ENCODE measurements around the gene GTF2F2.

DNA sequence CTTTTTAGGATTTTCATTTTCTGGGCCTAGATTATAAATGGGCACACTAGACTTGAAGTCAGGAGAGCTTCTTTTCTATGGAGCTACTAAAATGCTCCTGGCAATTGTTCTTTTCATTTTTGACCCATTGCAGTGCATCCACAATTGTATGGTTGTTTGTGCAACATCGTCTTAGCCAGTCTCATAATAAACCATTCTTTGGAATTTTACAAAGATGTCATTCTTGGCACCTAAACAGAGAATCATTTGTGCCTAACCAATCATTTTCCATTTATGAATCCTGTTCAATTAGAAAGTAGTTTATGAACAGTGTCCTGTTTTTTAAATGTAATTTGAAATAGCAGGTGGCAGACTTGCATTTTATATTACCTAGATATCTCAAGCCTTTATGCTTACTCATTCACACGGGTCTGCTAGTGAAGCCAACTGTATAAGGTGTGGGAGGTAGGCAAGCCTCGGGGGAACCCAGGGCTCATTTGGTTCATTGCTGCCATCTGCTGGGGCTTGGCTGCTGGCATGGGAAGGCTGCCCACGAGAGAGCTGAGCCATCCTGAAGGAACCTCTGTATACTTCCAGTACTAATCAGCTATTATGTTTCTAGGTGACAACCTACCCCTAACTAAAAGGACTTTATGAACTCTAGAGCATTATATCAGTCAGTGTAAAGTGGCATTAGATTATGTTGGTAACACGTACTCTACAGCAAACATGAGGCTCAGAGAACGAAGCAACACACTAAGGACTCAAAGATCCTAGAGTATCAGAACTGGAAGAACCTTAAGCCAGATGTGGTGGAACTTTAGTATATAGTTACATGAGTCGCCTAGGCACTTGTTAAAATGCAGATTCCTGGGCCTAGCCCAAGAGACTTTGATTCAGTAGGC is 160.7 kb downstream of the GTF2F2 start:
- no peak for TF ChIP-seq ARNT (IDR thresholded peaks at IDR 0.05)
- TF ChIP-seq FOXM1 (IDR thresholded peaks at IDR 0.05; ENCODE audit: borderline replicate concordance), result no peak
- TF ChIP-seq SP1 (IDR thresholded peaks at IDR 0.05), result no peak
- no peak for TF ChIP-seq FOXA1 (IDR thresholded peaks at IDR 0.05)
- TF ChIP-seq SUZ12 (IDR thresholded peaks at IDR 0.05), result no peak
- TF ChIP-seq LEF1 (IDR thresholded peaks at IDR 0.05; ENCODE audit: borderline replicate concordance), result no peak
- no peak for TF ChIP-seq NFRKB (IDR thresholded peaks at IDR 0.05)
- no peak for TF ChIP-seq ZNF384 (IDR thresholded peaks at IDR 0.05)
- TF ChIP-seq, protein P1, sequence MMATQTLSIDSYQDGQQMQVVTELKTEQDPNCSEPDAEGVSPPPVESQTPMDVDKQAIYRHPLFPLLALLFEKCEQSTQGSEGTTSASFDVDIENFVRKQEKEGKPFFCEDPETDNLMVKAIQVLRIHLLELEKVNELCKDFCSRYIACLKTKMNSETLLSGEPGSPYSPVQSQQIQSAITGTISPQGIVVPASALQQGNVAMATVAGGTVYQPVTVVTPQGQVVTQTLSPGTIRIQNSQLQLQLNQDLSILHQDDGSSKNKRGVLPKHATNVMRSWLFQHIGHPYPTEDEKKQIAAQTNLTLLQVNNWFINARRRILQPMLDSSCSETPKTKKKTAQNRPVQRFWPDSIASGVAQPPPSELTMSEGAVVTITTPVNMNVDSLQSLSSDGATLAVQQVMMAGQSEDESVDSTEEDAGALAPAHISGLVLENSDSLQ (IDR thresholded peaks at IDR 0.05), result no peak
- no peak for TF ChIP-seq L3MBTL2 (conservative IDR thresholded peaks at IDR 0.05)
- no peak for TF ChIP-seq TARDBP (IDR thresholded peaks at IDR 0.05)
- TF ChIP-seq BHLHE40 (IDR thresholded peaks at IDR 0.05; ENCODE audit: borderline replicate concordance), result no peak
- TF ChIP-seq CTBP1 (IDR thresholded peaks at IDR 0.05; ENCODE audit: borderline replicate concordance), result no peak

Measured in HEK293T (cell line).